Vagina (tissue), 2 donors: ENCODE data around the gene MPZL3. TPM values are rescaled to one million over a fixed set of nuclear protein-coding genes. Genes with fewer than 3 reads are reported as not detected.

Experiments used
- DNase-seq, 2 donors: peaks; one replicate each; pipeline ENCODE4 v3.0.0-alpha.2; 2017; ENCODE audit errors: extremely low spot score in 2 of 2
- H3K27ac ChIP-seq: fragments of 200-600 bp; sonication (generic); one replicate; pipeline ENCODE4 v1.5.1; 2019
- H3K27me3 ChIP-seq: fragments of 200-600 bp; sonication (generic); one replicate; pipeline ENCODE4 v1.5.1; 2019
- H3K36me3 ChIP-seq, 2 donors: fragments of 200-600 bp; sonication (generic); one replicate each; pipeline ENCODE4 v1.5.1; 2017 to 2019
- H3K4me1 ChIP-seq: fragments of 200-600 bp; sonication (generic); one replicate; pipeline ENCODE4 v1.5.1; 2019
- H3K4me3 ChIP-seq, 2 donors: fragments of 200-600 bp; sonication (generic); 1 replicate in 1 of 2; 2 replicates in 1 of 2; pipeline ENCODE4 v1.5.1; 2016 to 2019
- H3K9me3 ChIP-seq: fragments of 200-600 bp; sonication (generic); one replicate; pipeline ENCODE4 v1.5.1; 2019
- POLR2A ChIP-seq, 2 donors: fragments of 450-650 bp; IDR thresholded peaks; one replicate each; pipeline ENCODE4 v1.6.1; 2017; ENCODE audit warnings: antibody characterized with exemption in 2 of 2, mild to moderate bottlenecking in 2 of 2, moderate library complexity in 2 of 2
- POLR2AphosphoS5 ChIP-seq, 2 donors: sonication (generic); formaldehyde crosslinking; IDR thresholded peaks; one replicate each; pipeline ENCODE4 v1.9.0; 2017; ENCODE audit warnings: antibody characterized with exemption in 2 of 2, mild to moderate bottlenecking in 2 of 2, low read depth in 1 of 2; ENCODE audit not compliant: insufficient read depth in 1 of 2
- intact Hi-C: fragments of 100-400 bp; cut with DNase I; formaldehyde crosslinking; loops from one replicate; pipeline ENCODE4 v1.15.1; 2023
- total RNA-seq: library from RNA; depleted of rRNA; stranded (reverse); fragments of >200 nt; gene quantifications from one replicate; pipeline ENCODE4 v1.2.3, GENCODE V29; 2016
- TF ChIP-seq, protein P1 (sequence below), 3 experiments: fragments of 450-650 bp in 2 of 3; fragments of 200-600 bp in 1 of 3; sonication (generic) in 1 of 3; IDR thresholded peaks; one replicate each; pipeline ENCODE4 v1.5.1; 2017 to 2019; ENCODE audit warnings: antibody characterized with exemption in 3 of 3, mild to moderate bottlenecking in 2 of 3, moderate library complexity in 2 of 3

Gene MPZL3
- total RNA-seq, 1 donor from 2014 or later, result 9.1 TPM

DNA sequence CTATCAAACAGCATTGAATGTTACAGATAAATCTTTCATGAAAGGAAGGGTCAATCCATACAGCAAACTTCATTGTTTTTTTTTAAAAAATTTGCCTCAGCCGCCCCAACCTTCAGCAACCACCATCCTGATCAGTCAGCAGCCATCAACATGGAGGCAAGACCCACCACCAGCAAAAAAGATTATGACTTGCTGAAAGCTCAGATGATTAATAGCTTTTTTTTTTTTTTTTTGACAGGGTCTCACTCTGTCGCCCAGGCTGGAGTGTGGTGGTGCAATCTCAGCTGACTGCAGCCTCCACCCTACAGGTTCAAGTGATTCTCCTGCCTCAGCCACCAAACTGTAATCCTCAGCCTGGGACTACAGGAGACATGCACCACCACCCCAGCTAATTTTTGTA, 34.4 kb upstream of the MPZL3 start:
- TF ChIP-seq POLR2A (IDR thresholded peaks at IDR 0.05), result no peak
- no peak for TF ChIP-seq POLR2AphosphoS5 (IDR thresholded peaks at IDR 0.05; ENCODE audit: insufficient read depth in 1 of 2, low read depth in 1 of 2)
- TF ChIP-seq, protein P1, sequence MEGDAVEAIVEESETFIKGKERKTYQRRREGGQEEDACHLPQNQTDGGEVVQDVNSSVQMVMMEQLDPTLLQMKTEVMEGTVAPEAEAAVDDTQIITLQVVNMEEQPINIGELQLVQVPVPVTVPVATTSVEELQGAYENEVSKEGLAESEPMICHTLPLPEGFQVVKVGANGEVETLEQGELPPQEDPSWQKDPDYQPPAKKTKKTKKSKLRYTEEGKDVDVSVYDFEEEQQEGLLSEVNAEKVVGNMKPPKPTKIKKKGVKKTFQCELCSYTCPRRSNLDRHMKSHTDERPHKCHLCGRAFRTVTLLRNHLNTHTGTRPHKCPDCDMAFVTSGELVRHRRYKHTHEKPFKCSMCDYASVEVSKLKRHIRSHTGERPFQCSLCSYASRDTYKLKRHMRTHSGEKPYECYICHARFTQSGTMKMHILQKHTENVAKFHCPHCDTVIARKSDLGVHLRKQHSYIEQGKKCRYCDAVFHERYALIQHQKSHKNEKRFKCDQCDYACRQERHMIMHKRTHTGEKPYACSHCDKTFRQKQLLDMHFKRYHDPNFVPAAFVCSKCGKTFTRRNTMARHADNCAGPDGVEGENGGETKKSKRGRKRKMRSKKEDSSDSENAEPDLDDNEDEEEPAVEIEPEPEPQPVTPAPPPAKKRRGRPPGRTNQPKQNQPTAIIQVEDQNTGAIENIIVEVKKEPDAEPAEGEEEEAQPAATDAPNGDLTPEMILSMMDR (IDR thresholded peaks at IDR 0.05), result no peak

DNA sequence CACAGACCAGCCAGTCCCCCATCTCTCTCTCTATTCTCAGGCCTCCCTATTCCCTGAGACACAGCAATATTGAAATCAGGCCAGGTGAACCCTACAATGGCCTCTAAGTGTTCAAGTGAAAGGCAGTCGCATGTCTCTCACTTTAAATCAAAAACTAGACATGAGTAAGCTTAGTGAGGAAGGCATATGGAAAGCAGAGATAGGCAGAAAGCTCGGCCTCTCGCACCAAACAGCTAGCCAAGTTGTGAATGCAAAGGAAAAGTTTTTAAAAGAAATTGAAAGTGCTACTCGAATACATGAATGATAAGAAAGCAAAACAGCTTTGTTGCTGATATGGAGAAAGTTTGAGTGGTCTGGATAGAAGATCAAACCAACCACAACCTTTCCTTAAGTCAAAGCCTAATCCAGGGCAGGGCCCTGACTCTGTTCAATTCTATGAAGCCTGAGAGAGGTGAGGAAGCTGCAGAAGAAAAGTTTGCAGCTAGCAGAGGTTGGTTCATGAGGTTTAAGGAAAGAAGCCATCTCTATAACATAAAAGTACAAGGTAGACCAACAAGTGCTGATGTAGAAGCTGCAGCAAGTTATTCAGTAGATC, 31.7 kb upstream of the MPZL3 start:
- Histone ChIP-seq H3K4me1 (peaks cover 14% of the 10 kb centered on the region), H3K36me3 (no peaks in the 10 kb centered on the region), H3K9me3 (no peaks in the 10 kb centered on the region), H3K27ac (no peak overlapping the region), H3K4me3 (no peak overlapping the region), H3K27me3 (no peaks in the 10 kb centered on the region)
- DNase-seq, result no peak
- intact Hi-C loops, result no loop called here
- TF ChIP-seq POLR2AphosphoS5 (IDR thresholded peaks at IDR 0.05; ENCODE audit: insufficient read depth in 1 of 2, low read depth in 1 of 2) (no peak), POLR2A (IDR thresholded peaks at IDR 0.05) (no peak)
- TF ChIP-seq, protein P1 (IDR thresholded peaks at IDR 0.05), result no peak

More for the DNA sequence above, 34.4 kb upstream of the MPZL3 start:
- Histone ChIP-seq H3K4me1 (peaks cover 20% of the 10 kb centered on the region), H3K27ac (no peak overlapping the region), H3K9me3 (no peaks in the 10 kb centered on the region), H3K4me3 (no peak overlapping the region), H3K36me3 (no peaks in the 10 kb centered on the region), H3K27me3 (no peaks in the 10 kb centered on the region)
- DNase-seq, result no peak
- intact Hi-C loops, result no loop called here

DNA sequence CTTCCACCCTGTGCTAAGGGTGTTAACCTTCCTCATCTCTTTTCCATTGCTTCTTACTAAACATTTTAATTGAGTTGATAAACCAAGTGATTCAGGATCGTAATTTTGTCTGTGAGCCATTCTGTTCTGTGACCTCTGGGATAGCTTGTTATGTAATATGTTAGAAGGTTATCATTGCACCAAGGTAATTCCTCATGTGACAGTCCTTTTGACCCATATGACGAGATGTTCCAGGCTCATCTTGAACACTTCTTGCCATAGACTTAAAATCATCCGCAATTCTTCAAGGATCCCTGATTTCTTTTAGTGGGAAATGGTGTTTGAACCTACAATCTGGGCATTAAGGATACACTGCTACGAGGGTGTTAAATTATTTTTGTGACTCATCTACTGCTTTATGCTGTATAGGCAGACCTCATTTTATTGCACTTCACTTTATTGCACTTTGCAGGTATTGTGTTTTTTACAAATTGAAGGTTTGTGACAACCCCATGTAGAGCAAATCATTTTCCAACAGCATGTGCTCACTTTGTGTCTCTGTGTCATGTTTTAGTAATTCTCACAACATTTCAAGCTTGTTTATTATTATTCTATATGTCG, 31.0 kb upstream of the MPZL3 start:
- Histone ChIP-seq H3K36me3 (no peaks in the 10 kb centered on the region), H3K27me3 (no peaks in the 10 kb centered on the region), H3K9me3 (no peaks in the 10 kb centered on the region), H3K4me3 (no peak overlapping the region), H3K4me1 (peaks cover 15% of the 10 kb centered on the region), H3K27ac (no peak overlapping the region)
- DNase-seq, result no peak
- intact Hi-C loops, result no loop called here
- TF ChIP-seq POLR2AphosphoS5 (IDR thresholded peaks at IDR 0.05; ENCODE audit: insufficient read depth in 1 of 2, low read depth in 1 of 2) (no peak), POLR2A (IDR thresholded peaks at IDR 0.05) (no peak)
- TF ChIP-seq, protein P1 (IDR thresholded peaks at IDR 0.05), result no peak

GRCh38 chr11:118282606-118283005, 30.4 kb upstream of the MPZL3 start:
- intact Hi-C loops, result no loop called here
- H3K9me3 ChIP-seq, result no peaks in the 10 kb centered on the region
- DNase-seq, result no peak
- H3K36me3 ChIP-seq, result no peaks in the 10 kb centered on the region
- H3K4me1 ChIP-seq, result peaks cover 15% of the 10 kb centered on the region
- TF ChIP-seq, protein P1 (IDR thresholded peaks at IDR 0.05), result no peak
- no peak for TF ChIP-seq POLR2AphosphoS5 (IDR thresholded peaks at IDR 0.05; ENCODE audit: insufficient read depth in 1 of 2, low read depth in 1 of 2)
- TF ChIP-seq POLR2A (IDR thresholded peaks at IDR 0.05), result no peak
- no peak overlapping the region for H3K4me3 ChIP-seq
- no peaks in the 10 kb centered on the region for H3K27me3 ChIP-seq
- no peak overlapping the region for H3K27ac ChIP-seq

- no peak for DNase-seq
- H3K36me3 ChIP-seq, result no peaks in the 10 kb centered on the region
- intact Hi-C loops, result no loop called here
- no peaks in the 10 kb centered on the region for H3K27me3 ChIP-seq
- TF ChIP-seq POLR2A (IDR thresholded peaks at IDR 0.05), result no peak
- TF ChIP-seq POLR2AphosphoS5 (IDR thresholded peaks at IDR 0.05; ENCODE audit: insufficient read depth in 1 of 2, low read depth in 1 of 2), result no peak
- TF ChIP-seq, protein P1 (IDR thresholded peaks at IDR 0.05), result no peak
- H3K4me3 ChIP-seq, result no peak overlapping the region
- H3K9me3 ChIP-seq, result no peaks in the 10 kb centered on the region
- H3K27ac ChIP-seq, result no peak overlapping the region
- peaks cover 9% of the 10 kb centered on the region for H3K4me1 ChIP-seq
Measured at GRCh38 chr11:118281284-118281683, 29.1 kb upstream of the MPZL3 start.
